ENCODE data around the gene PRKD2.
"Not testable (repeated sequence)": the region's sequence is repeated elsewhere in the genome, so short reads cannot be mapped to it uniquely, and the experiment has no call there.

PRKD2 gene

GRCh38 chr19:46713781-46714443 lies 3.0 kb downstream of the PRKD2 start:
- H3K4me1 Mint-ChIP-seq (ENCODE audit: low read depth) = peaks cover 34% of the 10 kb centered on the region
- no peaks in the 10 kb centered on the region for H3K36me3 Mint-ChIP-seq
- H3K27ac Mint-ChIP-seq = peak overlapping the region; percentile 82
- H3K4me3 Mint-ChIP-seq = peak overlapping the region; percentile 92
- no peaks in the 10 kb centered on the region for H3K27me3 Mint-ChIP-seq
- H3K9me3 Mint-ChIP-seq (ENCODE audit: low read depth) = no peaks in the 10 kb centered on the region

DNA sequence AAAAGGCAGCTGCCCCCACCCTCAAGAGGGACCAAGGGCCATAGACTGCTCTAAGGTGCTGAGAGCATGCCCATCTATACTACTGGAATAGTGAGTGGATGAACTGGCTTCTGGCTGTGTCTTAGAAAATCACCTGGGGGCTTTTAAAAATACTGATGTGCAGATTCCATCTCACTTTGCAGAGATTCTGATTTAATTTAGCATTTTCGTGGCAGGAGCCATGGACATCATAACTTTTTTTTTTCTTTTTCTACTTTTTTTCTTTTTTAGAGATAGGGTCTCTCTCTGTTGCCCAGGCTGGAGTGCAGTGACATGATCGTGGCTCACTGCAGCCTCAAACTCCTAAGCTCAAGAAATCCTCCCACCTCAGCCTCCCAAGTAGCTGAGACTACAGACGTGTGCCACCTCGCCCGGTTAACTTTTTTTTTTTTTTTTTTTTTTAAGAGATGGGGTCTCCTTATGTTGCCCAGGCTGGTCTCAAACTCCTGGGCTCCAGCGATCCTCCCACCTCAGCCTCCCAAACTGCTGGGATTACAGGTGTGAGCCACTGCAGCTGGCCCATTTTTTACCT lies 4.1 kb downstream of the PRKD2 start:
- not testable (repeated sequence) for H3K9me3 Mint-ChIP-seq (ENCODE audit: low read depth); H3K27me3 Mint-ChIP-seq; H3K36me3 Mint-ChIP-seq
- peak overlapping the region; percentile 92 for H3K4me3 Mint-ChIP-seq
- H3K27ac Mint-ChIP-seq = peak overlapping the region; percentile 54
- peaks cover 24% of the 10 kb centered on the region for H3K4me1 Mint-ChIP-seq (ENCODE audit: low read depth)

GRCh38 chr19:46710687-46711086 lies 6.2 kb downstream of the PRKD2 start:
- Mint-ChIP-seq H3K36me3 (no peaks in the 10 kb centered on the region), H3K9me3 (ENCODE audit: low read depth) (no peaks in the 10 kb centered on the region), H3K4me3 (no peak overlapping the region), H3K4me1 (ENCODE audit: low read depth) (peaks cover 21% of the 10 kb centered on the region), H3K27ac (no peak overlapping the region), H3K27me3 (no peaks in the 10 kb centered on the region)

DNA sequence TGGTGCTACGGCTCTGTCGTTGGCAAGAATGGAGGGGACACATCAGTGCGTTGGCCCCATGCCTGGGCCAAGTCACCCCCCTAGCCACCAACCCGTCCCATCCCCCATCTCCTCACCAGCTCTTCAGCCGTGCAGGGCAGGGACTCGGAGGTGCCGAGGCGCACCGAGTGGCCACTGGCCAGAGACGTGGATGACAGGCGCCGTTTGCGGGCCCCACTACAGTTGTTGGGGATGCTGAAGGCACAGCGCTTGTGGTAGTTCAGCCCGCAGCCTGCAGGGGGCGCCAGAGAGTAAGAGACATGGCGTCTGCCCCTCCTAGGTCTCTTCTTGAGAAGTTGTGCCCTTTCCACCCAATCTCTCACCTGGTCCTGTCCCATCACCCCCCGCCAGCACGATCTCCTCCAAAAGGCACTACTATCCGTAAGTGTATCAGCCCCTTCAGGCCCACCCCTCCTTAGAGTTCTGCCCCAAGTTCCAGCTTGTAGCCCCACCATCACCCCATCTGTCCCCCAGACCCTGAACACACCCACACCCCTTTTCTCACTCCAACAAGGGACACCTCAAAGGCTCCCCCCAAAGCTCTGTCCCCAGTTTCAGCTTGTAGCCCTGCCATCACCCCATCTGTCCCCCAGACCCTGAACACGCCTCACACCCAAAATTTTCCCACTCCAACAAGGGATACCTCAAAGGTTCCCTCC lies 12.4 kb downstream of the PRKD2 start:
- no peak overlapping the region for H3K4me3 Mint-ChIP-seq
- peaks cover 7% of the 10 kb centered on the region for H3K4me1 Mint-ChIP-seq (ENCODE audit: low read depth)
- no peaks in the 10 kb centered on the region for H3K9me3 Mint-ChIP-seq (ENCODE audit: low read depth)
- peak overlapping the region; percentile 66 for H3K27ac Mint-ChIP-seq
- no peaks in the 10 kb centered on the region for H3K36me3 Mint-ChIP-seq
- H3K27me3 Mint-ChIP-seq = no peaks in the 10 kb centered on the region

DNA sequence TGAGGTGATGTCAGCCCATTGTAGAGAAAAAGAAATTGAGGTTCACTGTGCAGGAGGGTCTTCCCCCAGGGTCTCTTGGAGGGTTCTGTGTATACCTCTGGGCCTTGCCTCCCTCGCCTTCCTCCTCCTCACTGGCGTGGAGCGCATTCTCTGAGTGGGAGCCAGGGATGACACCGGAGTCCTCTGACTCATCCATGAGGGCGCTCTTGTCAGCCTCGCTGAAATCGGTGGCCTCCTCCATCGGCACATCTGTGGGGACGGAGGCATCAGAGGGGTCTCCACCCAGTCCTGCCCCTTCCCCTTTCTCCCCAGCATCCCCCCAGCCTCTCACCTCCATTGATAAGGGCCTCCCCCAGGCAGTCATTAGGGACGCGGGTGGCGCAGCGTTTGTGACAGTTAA lies 16.2 kb downstream of the PRKD2 start:
- Mint-ChIP-seq H3K27me3 (no peaks in the 10 kb centered on the region), H3K36me3 (no peaks in the 10 kb centered on the region), H3K4me1 (ENCODE audit: low read depth) (peaks cover 9% of the 10 kb centered on the region), H3K9me3 (ENCODE audit: low read depth) (no peaks in the 10 kb centered on the region), H3K4me3 (no peak overlapping the region), H3K27ac (no peak overlapping the region)

- no peaks in the 10 kb centered on the region for H3K36me3 Mint-ChIP-seq
- H3K4me3 Mint-ChIP-seq = no peak overlapping the region
- H3K27ac Mint-ChIP-seq = no peak overlapping the region
- no peaks in the 10 kb centered on the region for H3K9me3 Mint-ChIP-seq (ENCODE audit: low read depth)
- H3K4me1 Mint-ChIP-seq (ENCODE audit: low read depth) = peaks cover 2% of the 10 kb centered on the region
- no peaks in the 10 kb centered on the region for H3K27me3 Mint-ChIP-seq
These were observed 18.3 kb downstream of the PRKD2 start for GRCh38 chr19:46698395-46699321.

DNA sequence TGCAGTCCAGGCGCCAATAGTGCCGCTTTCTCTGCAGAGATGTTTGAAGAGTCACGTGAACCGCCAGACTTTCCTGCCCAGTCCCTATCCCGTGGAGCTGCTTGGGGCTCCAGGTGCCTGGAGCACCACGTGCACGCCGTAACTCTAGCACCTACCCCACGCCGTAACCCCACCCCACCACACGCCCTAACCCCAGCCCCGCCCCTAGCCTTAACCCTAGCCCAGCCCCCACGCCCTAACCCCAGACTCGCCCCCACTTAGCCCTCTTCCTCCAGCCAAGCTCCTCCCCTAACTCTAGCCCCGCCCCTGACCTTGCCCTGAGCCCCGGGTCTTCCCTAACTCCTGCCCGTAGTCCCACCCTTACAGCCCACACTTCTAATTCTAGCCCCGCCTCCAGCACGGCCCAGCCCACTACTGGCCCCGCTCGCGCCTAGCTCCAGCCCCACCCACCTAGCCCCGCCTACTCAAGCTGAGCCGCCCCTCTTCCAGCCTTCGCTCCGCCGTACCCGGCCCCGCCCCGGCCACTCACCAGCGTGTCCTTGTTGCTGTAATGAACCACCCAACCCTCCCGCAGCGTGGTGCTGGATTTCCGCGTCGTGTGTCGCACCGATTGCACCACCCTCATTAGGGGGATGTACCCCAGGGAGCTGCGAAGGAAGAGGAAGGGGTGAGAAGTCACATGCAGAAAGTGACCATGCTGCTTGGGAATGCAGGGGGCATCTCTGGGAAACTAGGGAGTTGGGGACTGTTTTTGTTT lies 19.5 kb downstream of the PRKD2 start:
- H3K9me3 Mint-ChIP-seq (ENCODE audit: low read depth) = no peaks in the 10 kb centered on the region
- no peak overlapping the region for H3K27ac Mint-ChIP-seq
- H3K27me3 Mint-ChIP-seq = no peaks in the 10 kb centered on the region
- peaks cover 3% of the 10 kb centered on the region for H3K36me3 Mint-ChIP-seq
- H3K4me1 Mint-ChIP-seq (ENCODE audit: low read depth) = peaks cover 2% of the 10 kb centered on the region
- H3K4me3 Mint-ChIP-seq = no peak overlapping the region

GRCh38 chr19:46696866-46697203 lies 20.1 kb downstream of the PRKD2 start:
- Mint-ChIP-seq H3K27ac (no peak overlapping the region), H3K4me1 (ENCODE audit: low read depth) (peaks cover 2% of the 10 kb centered on the region), H3K9me3 (ENCODE audit: low read depth) (no peaks in the 10 kb centered on the region), H3K27me3 (no peaks in the 10 kb centered on the region), H3K4me3 (no peak overlapping the region), H3K36me3 (peaks cover 3% of the 10 kb centered on the region)

GRCh38 chr19:46696052-46696451 lies 20.9 kb downstream of the PRKD2 start:
- H3K9me3 Mint-ChIP-seq (ENCODE audit: low read depth) = no peaks in the 10 kb centered on the region
- H3K27me3 Mint-ChIP-seq = no peaks in the 10 kb centered on the region
- no peak overlapping the region for H3K4me3 Mint-ChIP-seq
- peaks cover 4% of the 10 kb centered on the region for H3K36me3 Mint-ChIP-seq
- no peak overlapping the region for H3K27ac Mint-ChIP-seq
- peaks cover 2% of the 10 kb centered on the region for H3K4me1 Mint-ChIP-seq (ENCODE audit: low read depth)

DNA sequence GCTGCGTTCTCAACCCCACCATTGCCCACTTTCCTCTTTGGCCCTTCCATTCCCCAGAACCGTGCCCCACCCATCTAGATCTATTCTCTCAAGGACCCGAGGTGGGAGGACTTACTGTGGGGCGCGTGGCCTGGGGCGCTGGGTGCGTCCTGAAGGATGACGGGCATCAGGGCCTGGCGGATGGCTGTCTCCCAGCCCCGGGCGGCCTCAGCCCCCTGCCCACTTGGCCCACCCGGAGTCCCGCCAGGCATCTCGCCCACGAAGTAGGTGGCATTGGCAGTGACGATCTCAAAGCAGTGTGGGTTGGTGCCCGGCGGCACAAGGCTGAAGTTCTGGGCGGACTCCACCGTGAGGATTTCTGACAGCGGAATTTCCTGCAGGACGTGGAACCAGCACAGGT lies 23.2 kb downstream of the PRKD2 start:
- Mint-ChIP-seq H3K27ac (no peak overlapping the region), H3K36me3 (peaks cover 5% of the 10 kb centered on the region), H3K4me3 (no peak overlapping the region), H3K9me3 (ENCODE audit: low read depth) (no peaks in the 10 kb centered on the region), H3K27me3 (no peaks in the 10 kb centered on the region), H3K4me1 (ENCODE audit: low read depth) (no peaks in the 10 kb centered on the region)

DNA sequence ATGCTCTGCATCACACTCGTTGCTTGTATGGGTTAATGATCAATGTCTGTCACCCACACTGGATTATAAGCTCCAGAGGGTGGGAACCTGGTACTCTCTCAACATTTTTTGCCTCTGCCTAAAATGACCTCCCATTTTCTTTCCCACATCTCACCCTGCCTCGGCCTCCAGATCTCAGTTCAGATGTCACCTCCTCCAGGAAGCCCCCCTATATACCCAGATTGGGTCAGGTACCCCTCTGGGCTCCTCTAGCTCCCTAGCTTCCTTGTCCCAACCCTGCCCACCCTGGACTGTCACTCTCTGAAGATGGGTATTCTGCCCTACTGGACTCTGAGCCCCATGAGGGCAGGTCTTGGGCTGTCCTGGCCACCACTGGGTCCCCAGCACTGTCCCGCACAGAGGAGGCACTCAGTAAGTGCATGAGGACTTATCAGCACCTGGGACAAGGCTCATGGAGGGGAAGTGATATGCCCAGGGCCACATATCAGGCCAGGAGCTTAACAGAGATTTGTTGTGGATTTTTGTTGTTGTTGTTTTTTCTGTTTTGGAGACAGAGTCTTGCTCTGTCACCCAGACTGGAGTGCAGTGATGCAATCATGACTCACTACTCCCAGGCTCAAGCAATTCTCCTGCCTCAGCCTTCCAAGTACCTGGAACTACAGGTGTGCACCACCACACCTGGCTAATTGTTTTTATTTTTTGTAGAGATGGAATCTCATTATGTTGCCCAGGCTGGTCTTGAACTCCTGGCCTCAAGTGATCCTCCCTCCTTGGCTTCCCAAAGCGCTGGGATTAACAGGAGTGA lies 23.8 kb downstream of the PRKD2 start:
- H3K4me3 Mint-ChIP-seq = no peak overlapping the region
- H3K4me1 Mint-ChIP-seq (ENCODE audit: low read depth) = no peaks in the 10 kb centered on the region
- peak overlapping the region; percentile 64 for H3K27ac Mint-ChIP-seq
- H3K36me3 Mint-ChIP-seq = peaks cover 5% of the 10 kb centered on the region
- H3K9me3 Mint-ChIP-seq (ENCODE audit: low read depth) = no peaks in the 10 kb centered on the region
- no peaks in the 10 kb centered on the region for H3K27me3 Mint-ChIP-seq

GRCh38 chr19:46691948-46692347 lies 25.0 kb downstream of the PRKD2 start:
- H3K4me1 Mint-ChIP-seq (ENCODE audit: low read depth) = no peaks in the 10 kb centered on the region
- H3K4me3 Mint-ChIP-seq = no peak overlapping the region
- no peak overlapping the region for H3K27ac Mint-ChIP-seq
- no peaks in the 10 kb centered on the region for H3K9me3 Mint-ChIP-seq (ENCODE audit: low read depth)
- H3K27me3 Mint-ChIP-seq = no peaks in the 10 kb centered on the region
- H3K36me3 Mint-ChIP-seq = peaks cover 5% of the 10 kb centered on the region

GRCh38 chr19:46691104-46691503 lies 25.8 kb downstream of the PRKD2 start:
- H3K4me3 Mint-ChIP-seq = no peak overlapping the region
- no peaks in the 10 kb centered on the region for H3K27me3 Mint-ChIP-seq
- no peaks in the 10 kb centered on the region for H3K9me3 Mint-ChIP-seq (ENCODE audit: low read depth)
- no peak overlapping the region for H3K27ac Mint-ChIP-seq
- peaks cover 5% of the 10 kb centered on the region for H3K36me3 Mint-ChIP-seq
- H3K4me1 Mint-ChIP-seq (ENCODE audit: low read depth) = no peaks in the 10 kb centered on the region

- Mint-ChIP-seq H3K36me3 (peaks cover 5% of the 10 kb centered on the region), H3K4me1 (ENCODE audit: low read depth) (no peaks in the 10 kb centered on the region), H3K4me3 (no peak overlapping the region), H3K27me3 (no peaks in the 10 kb centered on the region), H3K9me3 (ENCODE audit: low read depth) (no peaks in the 10 kb centered on the region), H3K27ac (no peak overlapping the region)
These were observed 27.6 kb downstream of the PRKD2 start for GRCh38 chr19:46689358-46689757.
